HEK293T (cell line): ENCODE results near the gene AFAP1L2.

Experiments
- BHLHE40 ChIP-seq: fragments of 450-650 bp; IDR thresholded peaks from 2 replicates; pipeline ENCODE4 v1.6.1; 2016; ENCODE audit warnings: mild to moderate bottlenecking, moderate library complexity, borderline replicate concordance
- ELF4 ChIP-seq: fragments of 450-650 bp; IDR thresholded peaks from 2 replicates; pipeline ENCODE4 v1.6.1; 2017; ENCODE audit warnings: antibody characterized with exemption
- FOXK2 ChIP-seq: fragments of 450-650 bp; IDR thresholded peaks from 2 replicates; pipeline ENCODE4 v1.6.1; 2016; ENCODE audit warnings: mild to moderate bottlenecking
- FOXM1 ChIP-seq: fragments of 450-650 bp; IDR thresholded peaks from 2 replicates; pipeline ENCODE4 v1.6.1; 2017; ENCODE audit warnings: mild to moderate bottlenecking, borderline replicate concordance
- LEF1 ChIP-seq: fragments of 450-650 bp; IDR thresholded peaks from 2 replicates; pipeline ENCODE4 v1.6.1; 2017; ENCODE audit warnings: mild to moderate bottlenecking, borderline replicate concordance
- PKNOX1 ChIP-seq: fragments of 450-650 bp; IDR thresholded peaks from 2 replicates; pipeline ENCODE4 v1.6.1; 2016
- SP1 ChIP-seq: fragments of 450-650 bp; IDR thresholded peaks from 2 replicates; pipeline ENCODE4 v1.6.1; 2017
- ZNF384 ChIP-seq: fragments of 450-650 bp; IDR thresholded peaks from 2 replicates; pipeline ENCODE4 v1.6.1; 2016

GRCh38 chr10:114385557-114385956 is 18.7 kb downstream of the AFAP1L2 start:
- TF ChIP-seq FOXM1 (no peak), PKNOX1 (no peak), ELF4 (no peak), ZNF384 (no peak), FOXK2 (no peak), BHLHE40 (no peak), SP1 (no peak), LEF1 (no peak)
